Adrenal gland (tissue), 12 donors: ENCODE results near the gene MAPK4. TPM values are rescaled to one million over a fixed set of nuclear protein-coding genes. Genes with fewer than 3 reads are reported as not detected.
"Not testable (repeated sequence)": the region's sequence is repeated elsewhere in the genome, so short reads cannot be mapped to it uniquely, and the experiment has no call there.

ENCODE experiments used
- DNase-seq, 7 donors: peaks; one replicate each; pipeline ENCODE4 v3.0.0-alpha.2; 2019 to 2020
- H3K27ac ChIP-seq, 5 donors: fragments of 200-600 bp; sonication (generic) in 4 of 5; 1 replicate in 3 of 5; 2 replicates in 2 of 5; pipeline versions ENCODE4 v1.5.1 to v1.8.0; 2016 to 2020; ENCODE audit warnings: mild to moderate bottlenecking in 1 of 5
- H3K27me3 ChIP-seq: fragments of 200-600 bp; 2 replicates; pipeline ENCODE4 v1.8.0; 2021
- H3K36me3 ChIP-seq, 2 donors: fragments of 200-600 bp; replicated peaks in 1 of 2; 1 replicate in 1 of 2; 2 replicates in 1 of 2; pipeline versions ENCODE4 v1.5.1 to v1.8.0; 2018 to 2022
- H3K4me1 ChIP-seq, 2 donors: fragments of 200-600 bp; replicated peaks in 1 of 2; 1 replicate in 1 of 2; 2 replicates in 1 of 2; pipeline versions ENCODE4 v1.5.1 to v1.8.0; 2018 to 2021
- H3K4me3 ChIP-seq, 4 donors: fragments of 200-600 bp; sonication (generic) in 3 of 4; one replicate each; pipeline ENCODE4 v1.5.1; 2016 to 2018
- H3K9me3 ChIP-seq, 3 donors: fragments of 200-600 bp; sonication (generic) in 1 of 3; replicated peaks in 1 of 3; 1 replicate in 2 of 3; 2 replicates in 1 of 3; pipeline versions ENCODE4 v1.5.1 to v1.8.0; 2016 to 2021
- CTCF ChIP-seq, 6 experiments: fragments of 450-650 bp in 4 of 6; fragments of 200-600 bp in 2 of 6; sonication (generic) in 1 of 6; IDR thresholded peaks; 1 replicate in 5 of 6; 2 replicates in 1 of 6; pipeline versions ENCODE4 v1.5.1 to v1.8.0; 2016 to 2021; ENCODE audit warnings: antibody characterized with exemption in 6 of 6, mild to moderate bottlenecking in 2 of 6, moderate library complexity in 1 of 6
- POLR2A ChIP-seq, 2 donors: fragments of 450-650 bp; IDR thresholded peaks; one replicate each; pipeline ENCODE4 v1.6.1; 2017; ENCODE audit warnings: antibody characterized with exemption in 2 of 2, mild to moderate bottlenecking in 2 of 2, moderate library complexity in 1 of 2
- WGBS, 4 donors: extraction: QIAGEN DNeasy Blood & Tissue Kit in 2 of 4; methylation state at CpG; one replicate each; pipeline versions ENCODE4 v1.1.5 to v1.1.7; 2013 to 2017; 5-methylcytosine and 5-hydroxymethylcytosine counted together
- intact Hi-C, 2 donors: fragments of 100-400 bp; cut with DNase I; formaldehyde crosslinking; loops; one replicate each; pipeline versions ENCODE4 v1.14.1 to v1.15.0; 2022 to 2023
- polyA plus RNA-seq, 3 donors: library from polyadenylated mRNA; stranded (reverse); fragments of 200-250 nt in 2 of 3; fragments of 350-450 nt in 1 of 3; fragmentation: Illumina TruSeq in 1 of 3; extraction: RNeasy Lipid Tissue Mini Kit (QIAGEN cat#74804) in 1 of 3; gene quantifications; one replicate each; pipeline ENCODE4 v1.2.3, GENCODE V29; 2013 to 2014
- total RNA-seq, 9 donors: library from RNA; depleted of rRNA in 4 of 9; stranded (reverse); fragments of >200 nt in 4 of 9; fragments of 120-200 nt in 1 of 9; fragmentation: NEBNext Ultra II Directional in 1 of 9; extraction: Animal tissue kit (Norgen Biotek cat#: 25700) in 1 of 9; gene quantifications; one replicate each; pipeline versions ENCODE4 v1.1.0 to v1.2.4, GENCODE V29; 2013 to 2023
- donor health status: healthy with polysubstance abuse.
- donor health status: Bipolar disorder and iron deficiency.
- donor health status: DM: yes; HTN: yes; CAD: no.
- donor health status: DM: no; HTN: no; CAD: no.
- donor health status: DM: no; HTN: no; CAD: no.
- donor health status: DM: yes; HTN: yes; CAD: no.

The MAPK4 gene
- total and polyA plus RNA-seq, 12 donors, result 16.3 to 231 (median 33.9) TPM

GRCh38 chr18:50560681-50561629, 1.1 kb downstream of the MAPK4 start:
- peak; percentile 55 to 77 (median 65) for DNase-seq
- 4 to 32% (median 5%) methylated on average over 6 to 49 of the region's 49 CpGs for WGBS, 4 donors
- H3K4me1 ChIP-seq, result peaks cover 0 to 8% of the 10 kb centered on the region in 2 donors
- H3K9me3 ChIP-seq, result no peaks in the 10 kb centered on the region
- no peaks in the 10 kb centered on the region for H3K36me3 ChIP-seq
- intact Hi-C loops, result no loop called here
- peak overlapping the region; percentile 36 to 91 (median 62) for H3K4me3 ChIP-seq
- TF ChIP-seq POLR2A (IDR thresholded peaks at IDR 0.05) (peak in 1 of 2 donors; percentile 67), CTCF (IDR thresholded peaks at IDR 0.05) (no peak)
- peak overlapping the region in 3 of 5 donors; percentile 60 to 86 (median 75) for H3K27ac ChIP-seq
- no peaks in the 10 kb centered on the region for H3K27me3 ChIP-seq

- H3K4me1 ChIP-seq, H3K4me3 ChIP-seq, intact Hi-C loops, H3K27me3 ChIP-seq, H3K36me3 ChIP-seq, H3K9me3 ChIP-seq, DNase-seq, H3K27ac ChIP-seq: not testable (repeated sequence)
- 50 to 75% (median 64%) methylated on average over 1 of the region's 1 CpG; no CpG with 5 or more reads in 1 of the 4 donors for WGBS, 4 donors
These were observed 2.4 kb downstream of the MAPK4 start for GRCh38 chr18:50562258-50562657.

- intact Hi-C loops, result no loop called here
- no peak for TF ChIP-seq CTCF (IDR thresholded peaks at IDR 0.05)
- TF ChIP-seq POLR2A (IDR thresholded peaks at IDR 0.05), result no peak
- H3K27me3 ChIP-seq, result no peaks in the 10 kb centered on the region
These were observed 2.8 kb downstream of the MAPK4 start for GRCh38 chr18:50562686-50563085.

GRCh38 chr18:50563376-50563775, 3.5 kb downstream of the MAPK4 start:
- H3K36me3 ChIP-seq, result no peaks in the 10 kb centered on the region
- no peak for DNase-seq
- no peaks in the 10 kb centered on the region for H3K27me3 ChIP-seq
- 48 to 74% (median 55%) methylated on average over 3 of the region's 3 CpGs for WGBS, 4 donors
- no peaks in the 10 kb centered on the region for H3K9me3 ChIP-seq
- H3K4me1 ChIP-seq, result peaks cover 0 to 8% of the 10 kb centered on the region in 2 donors
- no peak overlapping the region for H3K4me3 ChIP-seq
- no peak overlapping the region for H3K27ac ChIP-seq
- TF ChIP-seq CTCF (IDR thresholded peaks at IDR 0.05) (no peak), POLR2A (IDR thresholded peaks at IDR 0.05) (no peak)
- intact Hi-C loops, result no loop called here

More at GRCh38 chr18:50562686-50563085, 2.8 kb downstream of the MAPK4 start:
- no peaks in the 10 kb centered on the region for H3K36me3 ChIP-seq
- H3K27ac ChIP-seq, result no peak overlapping the region
- WGBS, 4 donors, result 70 to 75% (median 73%) methylated on average over 3 of the region's 3 CpGs
- H3K4me1 ChIP-seq, result peaks cover 0 to 8% of the 10 kb centered on the region in 2 donors
- no peaks in the 10 kb centered on the region for H3K9me3 ChIP-seq
- DNase-seq, result no peak
- H3K4me3 ChIP-seq, result no peak overlapping the region
